Vagina (tissue), 2 donors: ENCODE results near the gene RILP. TPM values are rescaled to one million over a fixed set of nuclear protein-coding genes. Genes with fewer than 3 reads are reported as not detected.

Experiments
- DNase-seq, 2 donors: peaks; one replicate each; pipeline ENCODE4 v3.0.0-alpha.2; 2017; ENCODE audit errors: extremely low spot score in 2 of 2
- H3K27ac ChIP-seq: fragments of 200-600 bp; sonication (generic); one replicate; pipeline ENCODE4 v1.5.1; 2019
- H3K27me3 ChIP-seq: fragments of 200-600 bp; sonication (generic); one replicate; pipeline ENCODE4 v1.5.1; 2019
- H3K36me3 ChIP-seq, 2 donors: fragments of 200-600 bp; sonication (generic); one replicate each; pipeline ENCODE4 v1.5.1; 2017 to 2019
- H3K4me1 ChIP-seq: fragments of 200-600 bp; sonication (generic); one replicate; pipeline ENCODE4 v1.5.1; 2019
- H3K4me3 ChIP-seq, 2 donors: fragments of 200-600 bp; sonication (generic); 1 replicate in 1 of 2; 2 replicates in 1 of 2; pipeline ENCODE4 v1.5.1; 2016 to 2019
- H3K9me3 ChIP-seq: fragments of 200-600 bp; sonication (generic); one replicate; pipeline ENCODE4 v1.5.1; 2019
- POLR2A ChIP-seq, 2 donors: fragments of 450-650 bp; IDR thresholded peaks; one replicate each; pipeline ENCODE4 v1.6.1; 2017; ENCODE audit warnings: antibody characterized with exemption in 2 of 2, mild to moderate bottlenecking in 2 of 2, moderate library complexity in 2 of 2
- POLR2AphosphoS5 ChIP-seq, 2 donors: sonication (generic); formaldehyde crosslinking; IDR thresholded peaks; one replicate each; pipeline ENCODE4 v1.9.0; 2017; ENCODE audit warnings: antibody characterized with exemption in 2 of 2, mild to moderate bottlenecking in 2 of 2, low read depth in 1 of 2; ENCODE audit not compliant: insufficient read depth in 1 of 2
- intact Hi-C: fragments of 100-400 bp; cut with DNase I; formaldehyde crosslinking; loops from one replicate; pipeline ENCODE4 v1.15.1; 2023
- total RNA-seq: library from RNA; depleted of rRNA; stranded (reverse); fragments of >200 nt; gene quantifications from one replicate; pipeline ENCODE4 v1.2.3, GENCODE V29; 2016
- TF ChIP-seq, protein P1 (sequence below), 3 experiments: fragments of 450-650 bp in 2 of 3; fragments of 200-600 bp in 1 of 3; sonication (generic) in 1 of 3; IDR thresholded peaks; one replicate each; pipeline ENCODE4 v1.5.1; 2017 to 2019; ENCODE audit warnings: antibody characterized with exemption in 3 of 3, mild to moderate bottlenecking in 2 of 3, moderate library complexity in 2 of 3

RILP gene
- total RNA-seq, 1 donor from 2014 or later = 7.1 TPM

DNA sequence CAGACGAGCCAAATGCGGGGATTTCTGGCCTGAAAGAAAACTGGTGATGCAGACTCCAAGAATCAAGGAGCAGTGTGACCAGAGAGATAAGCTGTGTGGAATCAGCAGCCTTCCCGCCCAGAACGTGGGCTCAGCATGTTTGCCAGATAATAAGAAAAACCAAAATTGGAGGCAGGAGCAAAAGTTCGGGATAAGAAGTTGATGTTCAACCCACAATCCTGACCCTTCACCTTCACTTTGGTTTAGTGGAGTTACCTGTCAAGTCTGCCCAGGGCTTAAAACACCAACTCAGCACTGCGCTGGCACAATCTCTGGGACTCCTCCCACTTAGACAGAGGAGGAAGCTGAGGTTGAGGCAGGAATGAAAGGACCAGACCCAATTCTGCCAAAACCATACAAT, 24.1 kb downstream of the RILP start:
- Histone ChIP-seq H3K4me1 (peaks cover 16% of the 10 kb centered on the region), H3K4me3 (no peak overlapping the region), H3K36me3 (no peaks in the 10 kb centered on the region), H3K27ac (no peak overlapping the region), H3K27me3 (no peaks in the 10 kb centered on the region), H3K9me3 (no peaks in the 10 kb centered on the region)
- TF ChIP-seq POLR2A (IDR thresholded peaks at IDR 0.05) (no peak), POLR2AphosphoS5 (IDR thresholded peaks at IDR 0.05; ENCODE audit: insufficient read depth in 1 of 2, low read depth in 1 of 2) (no peak)
- TF ChIP-seq, protein P1, sequence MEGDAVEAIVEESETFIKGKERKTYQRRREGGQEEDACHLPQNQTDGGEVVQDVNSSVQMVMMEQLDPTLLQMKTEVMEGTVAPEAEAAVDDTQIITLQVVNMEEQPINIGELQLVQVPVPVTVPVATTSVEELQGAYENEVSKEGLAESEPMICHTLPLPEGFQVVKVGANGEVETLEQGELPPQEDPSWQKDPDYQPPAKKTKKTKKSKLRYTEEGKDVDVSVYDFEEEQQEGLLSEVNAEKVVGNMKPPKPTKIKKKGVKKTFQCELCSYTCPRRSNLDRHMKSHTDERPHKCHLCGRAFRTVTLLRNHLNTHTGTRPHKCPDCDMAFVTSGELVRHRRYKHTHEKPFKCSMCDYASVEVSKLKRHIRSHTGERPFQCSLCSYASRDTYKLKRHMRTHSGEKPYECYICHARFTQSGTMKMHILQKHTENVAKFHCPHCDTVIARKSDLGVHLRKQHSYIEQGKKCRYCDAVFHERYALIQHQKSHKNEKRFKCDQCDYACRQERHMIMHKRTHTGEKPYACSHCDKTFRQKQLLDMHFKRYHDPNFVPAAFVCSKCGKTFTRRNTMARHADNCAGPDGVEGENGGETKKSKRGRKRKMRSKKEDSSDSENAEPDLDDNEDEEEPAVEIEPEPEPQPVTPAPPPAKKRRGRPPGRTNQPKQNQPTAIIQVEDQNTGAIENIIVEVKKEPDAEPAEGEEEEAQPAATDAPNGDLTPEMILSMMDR (IDR thresholded peaks at IDR 0.05) = no peak
- no peak for DNase-seq
- intact Hi-C loops = no loop called here

GRCh38 chr17:1625053-1625452, 24.6 kb downstream of the RILP start:
- Histone ChIP-seq H3K4me1 (peaks cover 16% of the 10 kb centered on the region), H3K9me3 (no peaks in the 10 kb centered on the region), H3K27me3 (no peaks in the 10 kb centered on the region), H3K36me3 (no peaks in the 10 kb centered on the region), H3K4me3 (no peak overlapping the region), H3K27ac (no peak overlapping the region)
- intact Hi-C loops = no loop called here
- no peak for DNase-seq
- no peak for TF ChIP-seq POLR2A (IDR thresholded peaks at IDR 0.05)
- TF ChIP-seq, protein P1 (IDR thresholded peaks at IDR 0.05) = no peak
- TF ChIP-seq POLR2AphosphoS5 (IDR thresholded peaks at IDR 0.05; ENCODE audit: insufficient read depth in 1 of 2, low read depth in 1 of 2) = no peak

GRCh38 chr17:1624650-1625049, 25.0 kb downstream of the RILP start:
- Histone ChIP-seq H3K4me1 (peaks cover 12% of the 10 kb centered on the region), H3K27me3 (no peaks in the 10 kb centered on the region), H3K36me3 (no peaks in the 10 kb centered on the region), H3K9me3 (no peaks in the 10 kb centered on the region), H3K27ac (no peak overlapping the region), H3K4me3 (no peak overlapping the region)
- TF ChIP-seq, protein P1 (IDR thresholded peaks at IDR 0.05) = no peak
- TF ChIP-seq POLR2A (IDR thresholded peaks at IDR 0.05) (no peak), POLR2AphosphoS5 (IDR thresholded peaks at IDR 0.05; ENCODE audit: insufficient read depth in 1 of 2, low read depth in 1 of 2) (no peak)
- DNase-seq = no peak
- intact Hi-C loops = loop anchor here (5.0 kb wide), 1 partner anchor 598 kb away; no protein-coding TSS in a partner anchor

DNA sequence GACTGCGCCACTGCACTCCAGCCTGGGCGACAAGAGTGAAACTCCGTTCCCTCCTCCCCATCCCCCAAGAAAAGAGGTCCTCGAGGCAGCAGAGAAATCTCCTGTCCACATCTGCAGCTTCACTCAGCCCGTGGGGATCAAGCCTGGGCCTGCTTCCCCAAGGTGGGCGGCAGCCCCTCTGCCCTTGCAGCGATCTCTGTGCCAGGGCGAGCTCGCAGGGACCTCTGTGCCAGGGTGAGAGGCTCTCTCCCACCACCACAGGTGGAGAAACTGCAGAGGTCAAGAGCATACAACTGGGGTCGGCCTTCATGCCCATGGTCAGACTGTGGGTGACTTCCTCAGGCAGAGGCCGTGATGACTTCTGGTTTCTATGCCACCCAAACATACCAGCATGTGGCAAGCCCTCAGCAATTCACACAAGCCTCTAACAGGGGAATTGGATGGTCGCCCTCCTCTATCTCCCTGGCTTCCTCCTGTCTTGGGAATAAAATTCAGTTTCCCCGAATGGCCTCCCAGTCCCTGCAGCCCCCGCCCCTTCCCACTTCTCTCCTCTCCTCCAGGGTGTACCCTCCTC, 26.5 kb downstream of the RILP start:
- Histone ChIP-seq H3K36me3 (no peaks in the 10 kb centered on the region), H3K4me3 (no peak overlapping the region), H3K9me3 (no peaks in the 10 kb centered on the region), H3K4me1 (peaks cover 3% of the 10 kb centered on the region), H3K27me3 (no peaks in the 10 kb centered on the region), H3K27ac (no peak overlapping the region)
- no peak for DNase-seq
- no peak for TF ChIP-seq POLR2A (IDR thresholded peaks at IDR 0.05)
- intact Hi-C loops = loop anchor here (5.0 kb wide), 1 partner anchor 599 kb away; no protein-coding TSS in a partner anchor

DNA sequence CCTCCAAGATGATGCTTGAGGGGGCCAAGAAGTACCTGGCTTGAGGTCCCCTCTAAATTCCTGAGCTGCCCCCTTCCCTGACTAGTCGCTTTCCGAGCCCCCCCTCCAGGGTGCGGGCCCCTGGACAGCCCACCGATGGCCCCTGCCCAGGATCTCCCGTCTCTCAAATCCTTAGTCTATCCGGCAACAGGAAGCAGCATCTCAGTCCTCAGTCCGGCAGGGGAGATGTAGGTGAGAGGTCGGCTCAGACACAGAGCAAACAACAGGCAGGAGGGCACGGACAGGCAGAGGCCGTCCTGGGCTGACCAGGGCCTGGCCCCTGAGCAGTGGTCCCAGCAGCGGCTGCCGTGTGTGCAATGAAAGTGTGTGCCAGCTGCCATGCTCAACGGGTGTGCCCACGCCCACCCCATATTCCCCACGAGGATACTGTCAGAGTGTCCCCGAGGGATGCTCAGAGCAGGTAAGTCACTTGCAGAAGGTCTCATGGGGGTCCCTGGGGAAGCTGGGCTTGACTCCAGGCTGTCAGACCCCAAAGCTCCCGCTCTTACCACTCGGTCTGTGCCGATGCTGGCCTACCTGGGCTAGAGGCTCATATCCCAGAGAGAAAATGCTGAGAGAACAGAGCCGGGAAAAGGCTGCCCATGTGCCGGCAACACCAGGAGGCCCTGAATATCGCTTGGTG, 28.3 kb downstream of the RILP start:
- Histone ChIP-seq H3K27me3 (no peaks in the 10 kb centered on the region), H3K36me3 (no peaks in the 10 kb centered on the region), H3K9me3 (no peaks in the 10 kb centered on the region), H3K4me1 (no peaks in the 10 kb centered on the region), H3K4me3 (no peak overlapping the region), H3K27ac (no peak overlapping the region)
- TF ChIP-seq POLR2AphosphoS5 (IDR thresholded peaks at IDR 0.05; ENCODE audit: insufficient read depth in 1 of 2, low read depth in 1 of 2) (no peak), POLR2A (IDR thresholded peaks at IDR 0.05) (no peak)
- TF ChIP-seq, protein P1 (IDR thresholded peaks at IDR 0.05) = no peak
- no peak for DNase-seq
- intact Hi-C loops = loop anchor here (5.0 kb wide), 1 partner anchor 601 kb away; no protein-coding TSS in a partner anchor
